GM10248 (cell line): ENCODE results near the gene ITPR1.

Experiments used
- CTCF ChIA-PET: fragments of 300-600 bp; sonication (Branson Sonifier 250); formaldehyde crosslinking; extraction: SDS; loops from one replicate; lab custom pipeline; 2021; ENCODE audit warnings: antibody characterized with exemption; lab: Yijun Ruan, JAX
- POLR2A ChIA-PET: fragments of 350-650 bp; sonication (Branson Sonifier 250); formaldehyde crosslinking; extraction: SDS; loops from one replicate; lab custom pipeline; 2020; ENCODE audit warnings: antibody characterized with exemption; lab: Yijun Ruan, JAX
- DNase-seq: peaks from one replicate; pipeline ENCODE4 v3.0.0; 2012; ENCODE audit errors: extremely low spot score
- CTCF ChIP-seq: IDR thresholded peaks from 2 replicates; pipeline ENCODE4 v1.5.1; 2012; ENCODE audit warnings: mild to moderate bottlenecking, low read depth; ENCODE audit errors: extremely low read depth, missing control alignments, control extremely low read depth

ITPR1 gene

GRCh38 chr3:4852780-4853748 lies 359.9 kb downstream of the ITPR1 start:
- no peak for DNase-seq
- ChIA-PET POLR2A (no interaction called here), CTCF (interaction anchor here (0.7 to 8.0 kb wide), 7 partner anchors 11 to 142 kb away, joined by 3 to 56 read pairs (median 3); partner anchors contain the start of gene BHLHE40)
- TF ChIP-seq CTCF, result no peak

GRCh38 chr3:4853749-4854140 lies 360.6 kb downstream of the ITPR1 start:
- TF ChIP-seq CTCF, result no peak
- ChIA-PET CTCF (interaction anchor here (0.7 to 8.0 kb wide), 4 partner anchors 11 to 126 kb away, joined by 3 to 56 read pairs (median 4); partner anchors contain the start of gene BHLHE40), POLR2A (no interaction called here)
- no peak for DNase-seq

GRCh38 chr3:4855676-4856075 lies 362.5 kb downstream of the ITPR1 start:
- no peak for DNase-seq
- no peak for TF ChIP-seq CTCF
- ChIA-PET POLR2A (no interaction called here), CTCF (interaction anchor here (0.6 to 1.3 kb wide), 2 partner anchors 12 to 80 kb away, joined by 3 read pairs; no protein-coding TSS in a partner anchor)

- CTCF ChIA-PET, result no interaction called here
- no peak for TF ChIP-seq CTCF
- DNase-seq, result no peak
- POLR2A ChIA-PET, result no interaction called here
Observed at GRCh38 chr3:4856136-4856535, 363.0 kb downstream of the ITPR1 start.

- POLR2A ChIA-PET, result no interaction called here
- TF ChIP-seq CTCF, result no peak
- no peak for DNase-seq
- CTCF ChIA-PET, result no interaction called here
Observed at GRCh38 chr3:4856564-4856963, 363.4 kb downstream of the ITPR1 start.

- no peak for DNase-seq
- POLR2A ChIA-PET, result no interaction called here
- CTCF ChIA-PET, result no interaction called here
- no peak for TF ChIP-seq CTCF
Observed at GRCh38 chr3:4856986-4857385, 363.8 kb downstream of the ITPR1 start.
